GM23248 (cell line): ENCODE results near the gene NAALADL2.

Source experiments
- EZH2 ChIP-seq: fragments of 200-600 bp; sonication (generic); IDR thresholded peaks from 2 replicates; pipeline ENCODE4 v1.6.1; 2018; ENCODE audit warnings: antibody characterized with exemption, mild to moderate bottlenecking; ENCODE audit not compliant: insufficient read depth, poor library complexity, severe bottlenecking
- EZH2phosphoT487 ChIP-seq: fragments of 200-600 bp; sonication (generic); IDR thresholded peaks from 2 replicates; pipeline ENCODE4 v1.6.1; 2018; ENCODE audit warnings: antibody characterized with exemption, moderate library complexity, mild to moderate bottlenecking, low read depth; ENCODE audit not compliant: insufficient read depth

GRCh38 chr3:175777965-175778364, 918.8 kb downstream of the NAALADL2 start:
- no peak for TF ChIP-seq EZH2
- no peak for TF ChIP-seq EZH2phosphoT487
